Measurements from ENCODE around the gene CAMK1D. TPM values are rescaled to one million over a fixed set of nuclear protein-coding genes. Genes with fewer than 3 reads are reported as not detected.
"Not testable (repeated sequence)": the region's sequence is repeated elsewhere in the genome, so short reads cannot be mapped to it uniquely, and the experiment has no call there.

CAMK1D gene
- total and polyA plus RNA-seq, 2 of the 4 experiments (the other 2 are of a cell fraction) = 5.0 to 5.3 TPM

DNA sequence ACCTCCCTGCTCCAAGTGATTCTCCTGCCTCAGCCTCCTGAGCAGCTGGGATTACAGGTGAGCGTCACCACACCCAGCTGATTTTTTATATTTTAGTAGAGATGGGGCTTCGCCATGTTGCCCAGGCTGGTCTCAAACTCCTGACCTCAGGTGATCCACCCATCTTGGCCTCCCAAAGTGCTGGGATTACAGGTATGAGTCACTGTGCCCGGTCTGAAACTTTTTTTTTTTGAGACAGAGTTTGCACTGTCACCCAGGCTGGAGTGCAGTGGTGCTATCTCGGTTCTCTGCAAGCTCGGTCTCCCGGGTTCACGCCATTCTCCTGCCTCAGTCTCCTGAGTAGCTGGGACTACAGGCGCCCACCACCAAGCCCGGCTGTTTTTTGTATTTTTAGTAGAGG, 21.0 kb upstream of the CAMK1D start:
- H3K9me3 ChIP-seq (ENCODE audit: control insufficient read depth, insufficient read depth, low read length); H3K4ac ChIP-seq (ENCODE audit: low read depth, low read length); H3K4me2 ChIP-seq (ENCODE audit: low read depth, low read length); H3K36me3 ChIP-seq (ENCODE audit: control insufficient read depth, insufficient read depth, low read length); H3K27ac ChIP-seq (ENCODE audit: insufficient read depth, low read length); H3K9me1 ChIP-seq (ENCODE audit: insufficient read depth, low read length); H3K56ac ChIP-seq (ENCODE audit: extremely low read depth, insufficient read depth, low read length); H3K4me1 ChIP-seq (ENCODE audit: control insufficient read depth, insufficient read depth, low read length); H3K79me1 ChIP-seq (ENCODE audit: low read depth in 1 of 2, low read length in 2 of 2); in situ Hi-C loops (cut with MboI; ENCODE audit: low sequenced_read_pairs); CTCF ChIA-PET; H2BK20ac ChIP-seq (ENCODE audit: low read depth, low read length); H2AK5ac ChIP-seq (ENCODE audit: low read depth, low read length); H3K14ac ChIP-seq (replicated peaks; ENCODE audit: low read depth, low read length); BruUV-seq (replicated peaks); H2BK5ac ChIP-seq (ENCODE audit: low read depth, low read length, poor library complexity, severe bottlenecking); DNase-seq; dilution Hi-C loops (cut with HindIII; ENCODE audit: low sequenced_read_pairs, unreplicated experiment); H3K4me3 ChIP-seq (ENCODE audit: insufficient read depth, low read depth, low read length); ATAC-seq (ENCODE audit: low read depth); H2AFZ ChIP-seq (replicated peaks; ENCODE audit: low read length, poor library complexity); H2AK9ac ChIP-seq (replicated peaks; ENCODE audit: low read depth, low read length, poor library complexity); H4K5ac ChIP-seq (ENCODE audit: low read depth, low read length); H3K18ac ChIP-seq (ENCODE audit: low read depth, low read length); H4K91ac ChIP-seq (ENCODE audit: insufficient read depth, low read depth, low read length); intact Hi-C loops (cut with micrococcal nuclease); H2BK120ac ChIP-seq (ENCODE audit: low read depth, low read length); H4K8ac ChIP-seq (ENCODE audit: low read depth in 2 of 2, low read length in 2 of 2); H2BK15ac ChIP-seq (ENCODE audit: low read depth, low read length); H3K9ac ChIP-seq (ENCODE audit: low read depth, low read length); H3K23ac ChIP-seq (ENCODE audit: low read depth, low read length); H4K20me1 ChIP-seq (ENCODE audit: insufficient read depth, low read length); POLR2A ChIA-PET (ENCODE audit: unreplicated experiment); H3K27me3 ChIP-seq (ENCODE audit: control insufficient read depth, insufficient read depth, low read length): not testable (repeated sequence)
- 38% methylated on average over 1 of the region's 9 CpGs; no CpG with 5 or more reads in 1 of the 2 experiments for WGBS, 2 experiments (ENCODE audit: extremely low coverage in 2 of 2, insufficient read length in 1 of 2)

All from IMR-90 (cell line).